NCI-H146 treated with DMSO at 0.1 percent for 48 hours (cell line): Measurements from ENCODE around the gene CERS4.
"Not testable (repeated sequence)": the region's sequence is repeated elsewhere in the genome, so short reads cannot be mapped to it uniquely, and the experiment has no call there.

Experiments
- DNase-seq: peaks from one replicate; lab custom pipeline; 2025; ENCODE audit not compliant: unreplicated experiment; lab: John Stamatoyannopoulos, UW

CERS4 gene

DNA sequence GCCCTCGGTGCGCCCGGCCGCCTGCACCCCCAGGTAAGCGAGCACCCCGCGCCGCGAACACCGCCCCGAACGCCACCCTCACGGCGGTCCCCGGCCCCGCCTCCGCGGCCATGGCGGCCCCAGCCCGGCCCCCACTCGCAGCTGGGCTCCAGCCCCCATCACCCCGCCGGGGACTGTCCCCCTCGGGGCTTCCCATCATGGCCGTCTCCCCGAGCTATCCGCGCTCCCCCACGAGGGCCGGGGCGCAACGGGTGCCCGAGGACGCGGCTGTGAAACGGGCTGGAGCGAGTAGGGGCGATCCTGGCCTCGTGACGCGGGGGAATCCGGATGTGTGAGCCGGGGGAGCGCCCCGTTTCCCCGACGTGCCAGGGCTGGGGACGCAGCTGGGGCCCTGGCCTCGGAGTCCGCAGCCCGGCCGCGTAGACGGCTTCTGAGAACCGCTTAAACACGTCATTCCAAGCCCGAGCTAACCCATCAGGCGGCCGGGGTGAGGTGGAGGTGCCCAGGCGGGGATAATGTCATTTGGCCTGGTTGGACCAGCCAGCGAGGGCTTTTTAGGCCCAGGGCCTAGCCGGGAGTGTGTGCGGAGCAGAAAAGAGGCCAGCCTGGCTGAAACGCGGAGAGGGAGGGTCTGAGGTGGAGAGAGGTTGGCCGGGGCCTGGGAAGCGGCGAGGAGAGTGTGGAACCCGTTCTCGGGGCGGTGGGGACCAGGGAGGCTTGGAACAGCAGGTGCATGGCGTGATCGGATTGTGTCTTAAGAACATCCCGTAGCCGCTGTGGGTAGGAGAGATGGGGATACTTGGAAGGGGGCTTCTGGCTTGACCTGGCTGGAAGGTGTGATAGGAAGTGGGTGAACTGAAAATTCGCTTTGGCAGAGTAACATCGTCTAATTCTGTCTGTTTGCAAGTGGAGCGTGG, 550 bp downstream of the CERS4 start:
- DNase-seq, result no peak

DNA sequence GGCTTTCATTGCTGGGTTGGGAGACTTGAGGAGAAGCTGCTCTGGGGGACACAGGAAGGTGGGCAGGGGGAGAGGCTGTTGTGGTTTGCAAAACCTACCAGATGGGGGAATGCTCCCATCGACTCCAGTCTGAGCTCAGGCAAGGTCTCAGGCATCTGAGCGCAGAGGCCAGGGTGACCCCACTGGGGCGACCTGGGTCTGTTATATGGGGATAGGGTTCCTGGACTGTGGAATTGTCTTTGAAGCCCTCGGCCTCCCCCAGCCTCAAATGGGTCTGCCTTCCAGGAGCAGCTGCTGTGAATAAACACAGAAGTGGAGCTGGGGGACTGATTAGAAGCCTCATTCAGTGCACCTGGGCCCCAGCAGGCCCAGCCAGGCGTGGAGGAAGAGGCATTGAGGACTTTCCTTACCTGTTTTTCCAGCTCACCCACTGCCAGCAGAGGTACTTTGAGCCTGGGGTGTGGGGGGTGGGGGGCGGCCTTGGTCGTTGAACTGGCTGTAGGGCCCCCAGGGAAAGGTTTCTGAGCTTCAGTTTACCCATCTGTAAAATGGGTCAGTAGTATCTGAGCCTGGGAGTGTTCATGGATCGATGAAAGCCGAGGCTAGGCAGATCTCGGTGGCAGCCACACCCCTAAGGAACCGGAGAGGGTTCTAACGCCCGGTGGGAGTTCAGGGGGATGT, 1.4 kb downstream of the CERS4 start:
- no peak for DNase-seq

DNA sequence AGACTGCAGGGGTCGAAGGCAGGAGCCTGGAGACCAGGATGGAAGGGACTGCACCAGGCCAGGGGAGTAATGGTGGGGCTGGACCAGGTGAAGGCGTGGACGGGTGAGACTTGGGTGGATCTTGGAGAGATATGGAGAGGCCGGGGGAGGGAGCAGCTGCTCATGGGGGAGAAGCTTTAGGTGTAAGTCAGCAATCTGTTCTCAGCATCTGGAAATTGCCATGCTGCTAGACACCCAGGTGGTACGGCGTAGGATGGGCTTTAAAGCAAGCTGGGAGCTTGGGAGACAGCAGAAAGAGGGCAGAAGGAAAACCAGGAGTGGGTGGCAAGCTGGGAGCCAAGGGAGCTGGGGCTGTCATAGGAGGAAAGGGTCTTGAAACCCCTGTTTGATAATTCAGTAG, 3.0 kb downstream of the CERS4 start:
- DNase-seq, result no peak

DNA sequence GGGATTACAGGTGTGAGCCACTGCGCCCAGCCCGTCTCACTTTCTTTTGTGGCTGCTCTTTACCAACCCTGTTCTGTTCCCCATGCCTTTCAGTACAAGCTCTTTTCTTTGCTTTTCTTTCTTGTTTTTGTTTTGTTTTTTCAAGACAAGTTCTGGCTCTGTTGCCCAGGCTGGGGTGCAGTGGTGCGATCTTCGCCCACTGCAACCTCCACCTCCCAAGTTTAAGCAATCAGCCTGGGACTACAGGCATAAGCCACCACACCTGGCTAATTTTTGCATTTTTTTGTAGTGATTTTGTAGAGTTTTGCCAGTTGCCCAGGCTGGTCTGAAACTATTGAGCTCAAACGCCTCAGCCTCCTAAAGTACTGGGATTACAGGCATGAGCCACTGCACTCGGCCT, 3.7 kb downstream of the CERS4 start:
- no peak for DNase-seq

DNA sequence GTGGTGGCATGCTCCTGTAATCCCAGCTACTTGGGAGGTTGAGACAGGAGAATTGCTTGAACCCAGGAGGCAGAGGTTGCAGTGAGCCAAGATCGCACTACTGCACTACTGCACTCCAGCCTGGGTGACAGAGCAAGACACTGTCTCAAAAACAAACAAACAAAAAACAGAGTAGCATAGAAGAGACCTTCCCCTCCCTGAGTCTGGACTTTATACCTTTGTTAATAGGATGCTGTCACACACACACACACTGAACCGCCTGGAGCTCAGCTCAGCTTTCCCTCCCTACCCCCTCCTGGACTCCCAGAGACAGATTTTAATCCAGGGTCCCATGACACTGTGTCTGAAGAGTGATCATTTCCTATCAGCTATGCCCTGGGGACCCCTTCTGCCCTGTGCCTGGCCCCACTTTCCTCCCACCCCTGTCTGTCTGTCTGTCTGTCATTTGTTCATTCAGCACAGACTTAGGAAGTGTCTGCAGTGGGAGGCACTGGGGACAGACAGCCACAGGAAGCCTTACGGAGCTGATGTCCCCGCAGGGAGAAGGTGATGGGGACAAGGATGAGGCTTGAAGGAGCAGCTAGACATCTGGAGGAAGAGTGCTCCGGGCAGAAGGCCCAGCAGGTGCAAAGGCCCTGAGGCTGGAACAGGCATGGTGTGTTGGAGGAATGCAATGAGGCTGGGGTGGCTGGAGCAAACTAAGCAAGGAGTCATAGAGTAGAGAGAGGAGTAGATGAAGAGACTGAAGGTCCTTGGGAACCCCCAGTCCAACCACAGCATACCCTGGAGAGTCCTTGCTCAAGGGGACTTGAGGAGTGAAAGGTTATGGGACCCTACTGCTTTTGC, 4.9 kb downstream of the CERS4 start:
- DNase-seq, result no peak

DNA sequence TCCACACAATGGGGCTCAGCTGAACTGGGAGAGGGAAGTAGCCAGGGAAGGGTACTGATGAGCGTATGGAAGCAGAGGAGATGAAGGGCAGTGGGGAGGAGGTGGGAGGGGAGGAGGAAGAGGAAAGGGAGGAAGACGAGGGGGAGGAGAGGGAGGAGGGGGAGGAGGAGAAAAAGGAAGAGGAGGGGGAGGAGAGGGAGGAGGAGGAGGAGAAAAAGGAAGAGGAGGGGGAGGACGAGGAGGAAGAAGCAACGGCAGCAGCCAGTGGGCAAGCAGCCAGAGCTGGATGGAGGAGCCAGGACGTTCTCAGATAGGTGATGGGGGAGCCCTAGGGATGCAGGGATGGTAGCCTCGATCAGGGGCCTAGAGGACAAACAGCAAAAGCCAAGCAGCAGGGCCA, 5.6 kb downstream of the CERS4 start:
- DNase-seq, result no peak

DNA sequence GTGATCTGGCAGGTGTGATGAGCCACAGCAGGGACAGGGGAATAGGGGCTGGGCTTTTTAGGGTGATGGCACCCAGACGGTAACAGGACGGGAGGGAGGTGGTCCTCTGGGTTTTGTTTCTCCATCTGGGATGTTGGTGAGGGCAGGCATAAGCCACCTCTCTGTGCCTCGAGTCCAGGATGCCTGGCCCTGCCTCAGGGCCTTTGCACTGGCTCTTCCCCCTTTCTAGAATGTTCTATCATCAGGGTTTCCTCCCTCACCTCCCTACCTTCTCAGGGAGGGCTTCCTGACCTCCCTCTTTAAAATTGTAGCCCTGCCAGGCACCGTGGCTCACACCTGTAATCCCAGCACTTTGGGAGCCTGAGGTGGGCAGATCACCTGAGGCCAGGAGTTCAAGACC, 6.6 kb downstream of the CERS4 start:
- no peak for DNase-seq

DNA sequence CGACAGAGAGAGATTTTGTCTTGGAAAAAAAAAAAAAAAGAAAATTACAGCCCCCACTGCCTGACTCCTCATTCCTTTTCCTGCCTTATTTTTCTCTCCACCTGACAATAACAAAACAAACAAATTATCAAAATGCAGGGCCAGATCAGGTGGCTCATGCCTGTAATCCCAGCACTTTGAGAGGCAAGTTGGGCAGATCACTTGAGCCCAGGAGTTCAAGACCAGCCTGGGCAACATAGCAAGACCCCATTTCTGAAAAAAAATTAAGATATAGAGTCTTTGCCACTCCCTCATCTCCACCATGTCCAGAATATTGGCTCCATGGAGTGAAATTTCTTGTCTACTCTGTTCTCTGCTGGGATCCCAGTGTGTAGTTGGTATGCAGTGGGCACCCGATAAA, 7.2 kb downstream of the CERS4 start:
- no peak for DNase-seq

DNA sequence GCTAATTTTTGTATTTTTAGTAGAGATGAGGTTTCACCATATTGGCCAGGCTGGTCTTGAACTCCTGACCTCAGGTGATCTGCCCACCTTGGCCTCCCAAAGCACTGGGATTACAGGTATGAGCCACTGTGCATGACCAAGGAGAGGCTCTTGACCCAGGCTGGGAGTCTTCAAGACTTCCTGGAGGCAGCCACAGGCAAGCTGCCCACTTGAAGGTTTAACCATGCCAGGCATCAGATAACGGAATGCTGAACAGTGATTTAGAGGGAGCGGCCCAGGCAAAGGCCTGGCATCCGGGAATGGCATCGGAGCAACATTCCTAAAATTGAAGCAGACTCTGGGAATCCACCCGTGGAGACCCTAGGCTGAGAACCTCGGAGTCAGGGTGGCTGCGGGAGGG, 9.0 kb downstream of the CERS4 start:
- not testable (repeated sequence) for DNase-seq

DNA sequence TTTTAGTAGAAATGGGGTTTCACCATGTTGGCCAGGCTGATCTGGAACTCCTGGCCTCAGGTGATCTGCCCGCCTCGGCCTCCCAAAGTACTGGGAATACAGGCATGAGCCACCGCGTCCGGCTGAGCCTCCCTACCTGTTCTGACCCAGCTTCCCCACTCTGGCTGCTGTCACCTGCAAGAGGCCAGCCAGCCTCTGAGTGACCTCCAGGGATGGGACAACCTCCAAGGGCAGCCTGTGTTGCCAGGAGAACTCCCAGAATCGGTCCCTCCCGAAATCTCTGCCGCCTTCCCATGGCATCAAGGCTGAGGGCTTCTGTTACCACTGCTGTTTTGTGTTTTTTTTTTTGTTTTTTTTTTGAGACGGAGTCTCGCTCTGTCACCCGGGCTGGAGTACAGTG, 11.3 kb downstream of the CERS4 start:
- no peak for DNase-seq

DNA sequence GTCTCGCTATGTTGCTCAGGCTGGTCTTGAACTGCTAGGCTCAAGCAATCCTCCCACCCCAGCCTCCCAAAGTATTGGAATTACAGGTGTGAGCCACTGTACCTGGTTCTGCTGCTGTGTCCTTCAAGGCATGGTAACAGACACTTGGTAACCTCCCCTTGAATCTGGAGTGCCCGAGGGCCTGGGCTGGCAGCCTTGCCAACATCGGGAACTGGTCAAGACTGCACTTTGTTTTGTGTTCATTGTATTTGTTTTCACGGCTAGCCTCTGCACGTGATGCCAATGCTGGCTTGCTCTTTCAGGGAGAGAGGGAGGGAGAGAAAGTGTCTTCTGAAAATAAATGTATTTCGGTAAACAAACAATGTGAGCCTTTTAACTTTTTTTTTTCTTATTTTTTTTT, 12.0 kb downstream of the CERS4 start:
- DNase-seq, result no peak

DNA sequence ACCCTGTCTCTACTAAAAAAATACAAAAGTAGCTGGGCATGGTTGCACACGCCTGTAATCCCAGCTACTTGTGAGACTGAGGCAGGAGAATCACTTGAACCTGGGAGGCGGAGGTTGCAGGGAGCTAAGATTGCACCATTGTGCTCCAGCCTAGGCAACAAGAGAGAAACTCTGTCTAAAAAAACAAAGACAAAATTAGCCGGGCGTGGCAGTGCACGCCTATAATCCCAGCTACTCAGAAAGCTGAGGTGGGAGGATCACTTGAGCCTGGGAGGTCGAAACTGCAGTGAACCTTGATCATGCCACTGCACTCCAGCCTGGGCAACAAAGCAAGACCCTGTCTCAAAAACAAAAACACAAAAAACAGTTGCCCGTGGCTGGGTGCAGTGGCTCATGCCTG, 14.3 kb downstream of the CERS4 start:
- DNase-seq, result not testable (repeated sequence)

DNA sequence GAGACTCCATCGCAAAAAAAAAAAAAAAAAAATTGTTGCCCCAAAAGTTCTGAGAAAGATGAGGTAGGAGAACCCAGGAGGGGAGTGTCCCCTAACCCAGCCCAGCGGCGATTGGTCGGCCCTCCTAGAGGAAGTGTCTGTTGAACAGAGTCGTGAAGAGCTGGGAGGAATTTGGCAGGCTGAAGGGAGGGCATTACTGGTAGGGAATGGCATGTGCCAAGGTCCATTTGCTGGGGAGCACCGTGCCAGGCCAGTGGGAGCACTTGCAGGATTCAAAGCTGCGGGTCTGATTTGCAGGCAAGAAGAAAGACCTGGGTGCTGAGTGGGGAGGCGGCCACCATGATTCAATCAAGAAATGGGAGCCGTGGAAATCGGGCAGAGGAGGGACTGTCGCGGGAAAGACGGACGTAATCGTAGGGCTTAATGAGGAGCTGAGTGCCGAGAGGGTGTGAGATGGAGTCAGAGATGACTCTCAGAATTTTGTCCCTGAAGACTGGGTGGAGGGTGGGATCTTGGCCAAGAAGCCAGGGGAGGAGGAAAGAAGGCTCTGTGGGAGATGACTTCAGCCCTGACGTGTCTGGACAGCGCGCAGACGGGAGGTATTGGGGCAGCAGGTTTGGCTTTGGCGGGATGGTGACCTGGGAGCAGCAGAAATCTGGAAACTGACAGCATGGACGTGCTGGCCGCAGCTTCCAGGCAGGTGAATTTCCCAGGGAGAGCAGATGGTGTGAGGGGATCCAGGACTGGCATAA, 15.4 kb downstream of the CERS4 start:
- DNase-seq, result no peak

DNA sequence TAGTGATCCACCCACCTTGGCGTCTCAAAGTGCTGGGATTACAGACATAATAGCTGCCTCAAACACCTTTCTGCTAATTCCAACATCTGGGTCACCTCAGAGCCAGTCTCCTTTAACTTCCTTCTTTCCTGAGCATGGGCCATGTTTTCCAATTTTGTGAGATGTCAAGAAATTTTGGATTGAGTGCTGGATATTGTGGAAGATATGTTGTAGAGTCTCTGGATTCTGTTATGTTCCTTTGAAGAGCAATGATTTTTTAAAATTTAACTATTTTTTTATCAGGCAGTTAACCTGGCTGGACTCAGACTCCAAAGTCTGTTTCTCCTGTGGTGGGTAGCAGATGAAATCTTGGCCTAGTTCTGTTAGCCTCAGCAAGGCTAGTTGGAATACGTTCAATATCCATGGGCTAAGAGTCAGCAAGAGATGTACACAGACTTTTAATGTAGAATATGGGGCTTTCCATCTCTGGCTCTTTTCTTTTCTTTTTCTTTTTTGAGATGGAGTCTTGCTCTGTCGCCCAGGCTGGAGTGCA, 22.0 kb downstream of the CERS4 start:
- no peak for DNase-seq

DNA sequence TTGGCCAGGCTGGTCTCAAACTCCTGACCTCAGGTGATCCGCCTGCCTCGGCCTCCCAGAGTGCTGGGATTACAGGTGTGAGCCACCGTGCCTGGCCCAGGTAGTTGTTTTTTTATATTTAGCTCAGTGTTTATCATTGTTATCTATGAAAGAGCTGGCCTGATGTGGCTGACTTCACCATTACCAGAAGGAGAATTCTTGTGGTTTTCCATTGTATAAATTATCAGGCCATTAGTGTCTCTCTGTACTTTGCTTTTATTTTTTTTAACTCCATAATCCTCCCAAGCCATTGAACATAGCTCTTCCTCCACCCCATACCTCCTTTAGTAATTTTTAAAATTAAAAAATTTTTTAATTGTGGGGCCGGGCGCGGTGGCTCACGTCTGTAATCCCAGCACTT, 24.2 kb downstream of the CERS4 start:
- DNase-seq, result no peak

DNA sequence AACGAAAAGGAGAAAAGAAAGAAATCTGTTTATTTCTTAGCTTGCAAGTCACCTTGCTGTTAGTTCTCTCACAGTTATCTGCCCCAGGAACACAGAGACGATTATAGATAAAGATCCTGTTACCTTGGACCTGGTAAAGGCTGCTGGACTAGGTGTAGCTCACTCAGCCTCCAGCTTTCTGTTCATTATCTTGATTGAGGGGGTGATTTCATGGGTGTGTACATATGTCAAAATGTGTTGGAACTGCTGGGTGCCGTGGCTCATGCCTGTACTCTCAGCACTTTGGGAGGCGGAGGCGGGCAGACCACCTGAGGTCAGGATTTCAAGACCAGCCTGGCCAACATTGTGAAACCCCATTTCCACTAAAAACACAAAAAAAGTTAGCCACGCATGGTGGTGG, 27.9 kb downstream of the CERS4 start:
- DNase-seq, result no peak

DNA sequence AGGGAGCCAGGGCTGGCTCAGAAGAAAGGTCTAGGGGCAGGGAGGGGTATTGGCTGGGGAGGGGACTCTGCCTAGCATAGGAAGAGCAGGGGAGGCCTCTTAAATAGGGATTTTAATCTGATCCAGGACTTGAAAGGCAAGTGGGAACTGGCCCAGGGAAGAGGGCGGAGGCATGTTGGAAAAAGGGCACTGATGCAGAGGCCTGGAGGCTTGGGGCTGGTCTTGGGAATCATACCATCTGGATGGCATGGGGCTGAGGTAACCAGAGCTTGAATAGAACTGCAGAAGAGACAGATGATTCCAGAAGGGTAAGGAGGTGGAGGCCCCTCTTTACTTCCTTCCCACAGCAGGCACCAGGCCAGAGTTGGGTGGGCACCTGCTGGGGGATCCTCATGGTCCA, 29.1 kb downstream of the CERS4 start:
- DNase-seq, result no peak

DNA sequence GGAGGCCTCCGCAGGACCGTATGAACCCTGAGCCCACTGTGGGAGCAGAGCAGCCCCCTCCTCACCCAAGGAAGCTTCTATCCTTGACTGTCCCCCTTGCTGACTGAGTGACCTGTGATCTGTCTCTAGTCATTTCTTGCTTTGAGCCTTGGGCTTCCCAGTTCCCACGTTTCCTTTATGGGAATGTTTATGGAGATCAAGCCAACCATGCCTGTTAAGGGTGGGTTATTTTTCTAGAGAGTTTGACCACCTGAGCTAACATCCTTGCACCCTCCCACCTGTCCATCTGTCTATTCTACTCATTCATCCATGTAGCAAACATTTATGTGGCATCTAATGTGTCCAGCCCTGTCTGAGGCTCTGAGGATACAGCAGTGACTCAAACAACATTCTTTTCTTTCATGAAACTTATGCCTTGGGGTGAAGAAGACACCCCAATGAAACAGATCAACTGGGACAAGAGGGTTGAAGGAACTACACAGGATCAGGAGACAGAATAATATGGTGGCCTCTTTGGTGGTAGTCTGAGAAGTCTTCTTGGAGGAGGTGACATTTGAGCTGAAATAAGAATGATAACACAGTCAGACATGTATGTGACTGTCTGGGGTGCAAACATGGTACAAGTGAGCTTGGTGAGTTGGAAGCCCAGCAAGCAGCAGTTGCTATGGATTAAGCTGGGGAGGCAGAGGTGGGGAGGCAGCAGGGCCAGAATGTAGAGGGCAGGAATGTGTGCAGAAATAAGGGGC, 30.5 kb downstream of the CERS4 start:
- DNase-seq, result no peak

DNA sequence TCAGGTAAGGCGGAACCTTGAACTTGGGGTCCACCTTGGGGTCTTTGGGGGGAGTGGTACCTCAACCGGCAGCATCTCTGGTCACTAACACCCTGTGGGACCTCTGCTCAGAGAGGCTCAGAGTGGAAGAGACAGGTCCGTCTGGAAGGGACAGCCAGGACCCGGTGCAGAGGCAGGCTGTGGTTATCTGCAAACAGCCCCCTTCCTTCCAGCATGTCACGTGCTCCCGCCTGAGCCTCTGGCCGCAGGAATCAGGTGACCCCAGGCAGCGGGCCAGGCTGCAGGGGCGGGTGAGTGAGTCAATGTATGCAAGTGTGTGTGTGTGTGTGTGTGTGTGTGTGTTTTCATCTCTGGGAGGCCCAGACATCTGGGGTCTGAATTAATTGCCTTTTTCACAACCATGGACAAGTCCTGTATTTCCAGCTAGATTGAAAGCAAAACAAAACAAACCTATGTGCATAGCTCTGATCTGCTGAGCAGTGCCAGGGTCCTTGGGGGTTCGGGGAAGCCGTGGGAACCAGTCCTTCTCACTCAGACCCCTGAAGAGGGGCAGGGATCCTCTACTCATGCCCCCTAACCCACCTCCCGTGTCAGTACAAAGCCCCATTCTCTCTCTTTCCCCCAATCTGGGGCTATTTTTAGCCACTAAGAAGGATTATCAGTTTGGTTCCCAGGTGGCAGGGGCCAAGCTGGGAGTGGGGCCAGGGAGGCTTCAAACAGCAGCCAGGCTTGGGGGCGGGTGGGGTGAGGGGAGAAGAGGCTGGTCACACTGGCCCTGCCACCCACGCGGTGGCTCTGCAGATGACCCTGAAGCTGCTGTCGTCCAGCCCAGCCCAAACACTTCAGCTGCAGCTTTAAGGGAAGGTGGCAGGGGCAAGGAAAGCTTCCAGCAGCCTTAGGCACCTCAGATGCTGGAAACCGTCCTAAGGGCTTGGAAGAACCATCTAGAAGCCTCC, 31.4 kb downstream of the CERS4 start:
- DNase-seq, result no peak
